ENCODE results near the gene ERMN.
"Not testable (repeated sequence)": the region's sequence is repeated elsewhere in the genome, so short reads cannot be mapped to it uniquely, and the experiment has no call there.

Gene ERMN

GRCh38 chr2:157325786-157326185 is at the start of gene ERMN:
Gene ERMN, minus strand, starts transcription at chr2:157325824. Its CDS starts 182 bp downstream, at chr2:157325642.
- no peak for DNase-seq

GRCh38 chr2:157375384-157375783 is 49.8 kb upstream of the ERMN start:
- DNase-seq, result no peak

- not testable (repeated sequence) for DNase-seq
These were observed 42.9 kb upstream of the ERMN start for GRCh38 chr2:157368508-157368907.

GRCh38 chr2:157367704-157368103 is 42.1 kb upstream of the ERMN start:
- no peak for DNase-seq

GRCh38 chr2:157364257-157364974 is 38.8 kb upstream of the ERMN start:
- no peak for DNase-seq

- DNase-seq, result no peak
These were observed 38.0 kb upstream of the ERMN start for GRCh38 chr2:157363612-157364101.

GRCh38 chr2:157362627-157363026 is 37.0 kb upstream of the ERMN start:
- no peak for DNase-seq

GRCh38 chr2:157361526-157361925 is 35.9 kb upstream of the ERMN start:
- DNase-seq, result no peak

- no peak for DNase-seq
These were observed 34.0 kb upstream of the ERMN start for GRCh38 chr2:157359628-157360027.

- DNase-seq, result no peak
These were observed 30.0 kb upstream of the ERMN start for GRCh38 chr2:157355618-157356017.

- no peak for DNase-seq
These were observed 24.4 kb upstream of the ERMN start for GRCh38 chr2:157349949-157350515.

- DNase-seq, result no peak
These were observed 22.8 kb upstream of the ERMN start for GRCh38 chr2:157348291-157348921.

GRCh38 chr2:157345647-157346389 is 20.2 kb upstream of the ERMN start:
- DNase-seq, result no peak

GRCh38 chr2:157341381-157341780 is 15.8 kb upstream of the ERMN start:
- not testable (repeated sequence) for DNase-seq

GRCh38 chr2:157339965-157340655 is 14.5 kb upstream of the ERMN start:
- no peak for DNase-seq

- DNase-seq, result no peak
These were observed 12.4 kb upstream of the ERMN start for GRCh38 chr2:157337978-157338377.

GRCh38 chr2:157336137-157337010 is 10.8 kb upstream of the ERMN start:
- no peak for DNase-seq

GRCh38 chr2:157334797-157335196 is 9.2 kb upstream of the ERMN start:
- no peak for DNase-seq

GRCh38 chr2:157334335-157334734 is 8.7 kb upstream of the ERMN start:
- DNase-seq, result no peak

GRCh38 chr2:157333304-157334047 is 7.9 kb upstream of the ERMN start:
- DNase-seq, result no peak

- DNase-seq, result no peak
These were observed 3.9 kb upstream of the ERMN start for GRCh38 chr2:157329524-157329923.

Measured in activated T-cell treated with anti-CD3 and anti-CD28 coated beads, Interleukin-2, amount 50 U/mL, for 1 hour (primary cell).